Activated CD4-positive, alpha-beta memory T cell treated with anti-CD3 and anti-CD28 coated beads, Interleukin-2, amount 10 ng/mL, durations not matched to agents 7 days and 5 days (primary cell): ENCODE results near the gene LUZP1. TPM values are rescaled to one million over a fixed set of nuclear protein-coding genes. Genes with fewer than 3 reads are reported as not detected.

Experiments
- CTCF ChIA-PET: fragments of 350-600 bp; sonication (Branson Sonifier 250); formaldehyde crosslinking; loops from one replicate; lab custom pipeline; 2021; ENCODE audit warnings: antibody characterized with exemption, inconsistent platforms; lab: Charles Lee
- POLR2A ChIA-PET: fragments of 350-600 bp; sonication (Branson Sonifier 250); formaldehyde crosslinking; loops from one replicate; lab custom pipeline; 2021; ENCODE audit warnings: antibody characterized with exemption; lab: Charles Lee
- DNase-seq: peaks from one replicate; pipeline ENCODE4 v3.0.0-alpha.2; 2020
- H3K27ac Mint-ChIP-seq: one replicate; pipeline ENCODE4 v1.8.0; 2021; ENCODE audit warnings: mild to moderate bottlenecking, mixed read lengths
- H3K27me3 Mint-ChIP-seq: one replicate; pipeline ENCODE4 v1.8.0; 2021; ENCODE audit warnings: mixed read lengths
- H3K36me3 Mint-ChIP-seq: one replicate; pipeline ENCODE4 v1.8.0; 2021; ENCODE audit warnings: low read depth, mixed read lengths
- H3K4me1 Mint-ChIP-seq: one replicate; pipeline ENCODE4 v1.8.0; 2021; ENCODE audit warnings: mixed read lengths
- H3K4me3 Mint-ChIP-seq: one replicate; pipeline ENCODE4 v1.8.0; 2021; ENCODE audit warnings: mild to moderate bottlenecking, mixed read lengths
- H3K9me3 Mint-ChIP-seq: one replicate; pipeline ENCODE4 v1.8.0; 2021; ENCODE audit warnings: mixed read lengths
- total RNA-seq, 2 experiments: library from RNA; stranded (reverse); gene quantifications; one replicate each; pipeline ENCODE4 v1.2.3, GENCODE V29; 2021

LUZP1 gene
- total RNA-seq, 2 experiments from 2014 or later, result 19.4 to 21.8 TPM

GRCh38 chr1:23140940-23141596, 27.6 kb downstream of the LUZP1 start:
- no peaks in the 10 kb centered on the region for H3K27me3 Mint-ChIP-seq
- H3K27ac Mint-ChIP-seq, result no peak overlapping the region
- no peak overlapping the region for H3K4me3 Mint-ChIP-seq
- ChIA-PET POLR2A (interaction anchor here (0.7 to 1.0 kb wide), 3 partner anchors 14 to 31 kb away, joined by 3 read pairs; no protein-coding TSS in a partner anchor), CTCF (interaction anchor here (1.0 kb wide), 1 partner anchor 44 kb away, joined by 3 read pairs; no protein-coding TSS in a partner anchor)
- H3K4me1 Mint-ChIP-seq, result no peaks in the 10 kb centered on the region
- no peaks in the 10 kb centered on the region for H3K36me3 Mint-ChIP-seq
- no peak for DNase-seq
- H3K9me3 Mint-ChIP-seq, result no peaks in the 10 kb centered on the region

- CTCF ChIA-PET, result interaction anchor here (0.8 to 1.9 kb wide), 3 partner anchors 13 to 49 kb away, joined by 3 to 6 read pairs (median 5); no protein-coding TSS in a partner anchor
- Mint-ChIP-seq H3K27me3 (no peaks in the 10 kb centered on the region), H3K4me3 (no peak overlapping the region), H3K9me3 (no peaks in the 10 kb centered on the region), H3K4me1 (peaks cover 3% of the 10 kb centered on the region), H3K27ac (no peak overlapping the region), H3K36me3 (peaks cover 2% of the 10 kb centered on the region)
- no peak for DNase-seq
- POLR2A ChIA-PET, result interaction anchor here (1.0 kb wide), 1 partner anchor 9 kb away, joined by 3 read pairs; no protein-coding TSS in a partner anchor
Measured at GRCh38 chr1:23135268-23135667, 33.4 kb downstream of the LUZP1 start.

GRCh38 chr1:23134055-23134454, 34.6 kb downstream of the LUZP1 start:
- Mint-ChIP-seq H3K36me3 (peaks cover 2% of the 10 kb centered on the region), H3K27ac (no peak overlapping the region), H3K27me3 (no peaks in the 10 kb centered on the region), H3K9me3 (no peaks in the 10 kb centered on the region), H3K4me3 (no peak overlapping the region), H3K4me1 (peaks cover 3% of the 10 kb centered on the region)
- ChIA-PET POLR2A (no interaction called here), CTCF (interaction anchor here (1.9 kb wide), 1 partner anchor 15 kb away, joined by 5 read pairs; no protein-coding TSS in a partner anchor)
- DNase-seq, result no peak

- ChIA-PET POLR2A (no interaction called here), CTCF (interaction anchor here (1.9 kb wide), 1 partner anchor 15 kb away, joined by 5 read pairs; no protein-coding TSS in a partner anchor)
- Mint-ChIP-seq H3K27ac (no peak overlapping the region), H3K4me3 (no peak overlapping the region), H3K9me3 (no peaks in the 10 kb centered on the region), H3K4me1 (peaks cover 3% of the 10 kb centered on the region), H3K36me3 (peaks cover 2% of the 10 kb centered on the region), H3K27me3 (no peaks in the 10 kb centered on the region)
- DNase-seq, result no peak
Measured at GRCh38 chr1:23133587-23133986, 35.1 kb downstream of the LUZP1 start.

- Mint-ChIP-seq H3K9me3 (no peaks in the 10 kb centered on the region), H3K4me1 (peaks cover 3% of the 10 kb centered on the region), H3K4me3 (no peak overlapping the region), H3K36me3 (peaks cover 2% of the 10 kb centered on the region), H3K27me3 (no peaks in the 10 kb centered on the region), H3K27ac (no peak overlapping the region)
- ChIA-PET CTCF (interaction anchor here (1.5 to 2.5 kb wide), 2 partner anchors 33 to 52 kb away, joined by 6 to 10 read pairs; no protein-coding TSS in a partner anchor), POLR2A (interaction anchor here (1.1 kb wide), 1 partner anchor 12 kb away, joined by 6 read pairs; no protein-coding TSS in a partner anchor)
- no peak for DNase-seq
Measured at GRCh38 chr1:23132033-23132432, 36.6 kb downstream of the LUZP1 start.

GRCh38 chr1:23129846-23130245, 38.8 kb downstream of the LUZP1 start:
- Mint-ChIP-seq H3K27ac (no peak overlapping the region), H3K4me1 (peaks cover 17% of the 10 kb centered on the region), H3K36me3 (peaks cover 2% of the 10 kb centered on the region), H3K4me3 (no peak overlapping the region), H3K9me3 (no peaks in the 10 kb centered on the region), H3K27me3 (no peaks in the 10 kb centered on the region)
- CTCF ChIA-PET, result no interaction called here
- DNase-seq, result no peak
- POLR2A ChIA-PET, result no interaction called here

- no peaks in the 10 kb centered on the region for H3K27me3 Mint-ChIP-seq
- no peak overlapping the region for H3K27ac Mint-ChIP-seq
- no peak for DNase-seq
- H3K4me3 Mint-ChIP-seq, result no peak overlapping the region
- no peaks in the 10 kb centered on the region for H3K9me3 Mint-ChIP-seq
- ChIA-PET CTCF (interaction anchor here (1.1 to 1.2 kb wide), 2 partner anchors 58 to 65 kb away, joined by 3 to 4 read pairs; no protein-coding TSS in a partner anchor), POLR2A (no interaction called here)
- H3K36me3 Mint-ChIP-seq, result peaks cover 2% of the 10 kb centered on the region
- H3K4me1 Mint-ChIP-seq, result peaks cover 28% of the 10 kb centered on the region
Measured at GRCh38 chr1:23126801-23127200, 41.9 kb downstream of the LUZP1 start.

GRCh38 chr1:23126200-23126599, 42.5 kb downstream of the LUZP1 start:
- ChIA-PET CTCF (interaction anchor here (1.1 kb wide), 1 partner anchor 58 kb away, joined by 4 read pairs; no protein-coding TSS in a partner anchor), POLR2A (interaction anchor here (1.0 kb wide), 1 partner anchor 26 kb away, joined by 3 read pairs; no protein-coding TSS in a partner anchor)
- Mint-ChIP-seq H3K9me3 (no peaks in the 10 kb centered on the region), H3K4me1 (peaks cover 28% of the 10 kb centered on the region), H3K27me3 (no peaks in the 10 kb centered on the region), H3K36me3 (peaks cover 1% of the 10 kb centered on the region), H3K4me3 (no peak overlapping the region), H3K27ac (no peak overlapping the region)
- no peak for DNase-seq

- no peak overlapping the region for H3K4me3 Mint-ChIP-seq
- H3K9me3 Mint-ChIP-seq, result no peaks in the 10 kb centered on the region
- no peaks in the 10 kb centered on the region for H3K27me3 Mint-ChIP-seq
- ChIA-PET POLR2A (interaction anchor here (0.6 to 1.0 kb wide), 2 partner anchors 22 to 27 kb away, joined by 3 read pairs; no protein-coding TSS in a partner anchor), CTCF (interaction anchor here (1.0 to 1.7 kb wide), 2 partner anchors 39 to 60 kb away, joined by 3 to 6 read pairs; no protein-coding TSS in a partner anchor)
- DNase-seq, result no peak
- peaks cover 32% of the 10 kb centered on the region for H3K4me1 Mint-ChIP-seq
- no peaks in the 10 kb centered on the region for H3K36me3 Mint-ChIP-seq
- no peak overlapping the region for H3K27ac Mint-ChIP-seq
Measured at GRCh38 chr1:23125489-23125888, 43.2 kb downstream of the LUZP1 start.

GRCh38 chr1:23124259-23125026, 44.2 kb downstream of the LUZP1 start:
- no peaks in the 10 kb centered on the region for H3K36me3 Mint-ChIP-seq
- H3K27ac Mint-ChIP-seq, result no peak overlapping the region
- ChIA-PET POLR2A (no interaction called here), CTCF (interaction anchor here (1.0 to 1.7 kb wide), 4 partner anchors 25 to 61 kb away, joined by 3 to 6 read pairs (median 4); no protein-coding TSS in a partner anchor)
- H3K9me3 Mint-ChIP-seq, result no peaks in the 10 kb centered on the region
- H3K27me3 Mint-ChIP-seq, result no peaks in the 10 kb centered on the region
- DNase-seq, result no peak
- no peak overlapping the region for H3K4me3 Mint-ChIP-seq
- peaks cover 38% of the 10 kb centered on the region for H3K4me1 Mint-ChIP-seq

- H3K27ac Mint-ChIP-seq, result no peak overlapping the region
- no peaks in the 10 kb centered on the region for H3K27me3 Mint-ChIP-seq
- no peak overlapping the region for H3K4me3 Mint-ChIP-seq
- POLR2A ChIA-PET, result no interaction called here
- CTCF ChIA-PET, result interaction anchor here (0.6 to 2.0 kb wide), 5 partner anchors 12 to 62 kb away, joined by 3 to 8 read pairs (median 5); no protein-coding TSS in a partner anchor
- no peaks in the 10 kb centered on the region for H3K36me3 Mint-ChIP-seq
- H3K9me3 Mint-ChIP-seq, result no peaks in the 10 kb centered on the region
- peaks cover 48% of the 10 kb centered on the region for H3K4me1 Mint-ChIP-seq
- no peak for DNase-seq
Measured at GRCh38 chr1:23123528-23123927, 45.1 kb downstream of the LUZP1 start.

GRCh38 chr1:23122796-23123195, 45.9 kb downstream of the LUZP1 start:
- Mint-ChIP-seq H3K36me3 (no peaks in the 10 kb centered on the region), H3K27me3 (no peaks in the 10 kb centered on the region), H3K27ac (no peak overlapping the region), H3K9me3 (no peaks in the 10 kb centered on the region), H3K4me1 (peaks cover 51% of the 10 kb centered on the region), H3K4me3 (no peak overlapping the region)
- no peak for DNase-seq
- POLR2A ChIA-PET, result no interaction called here
- CTCF ChIA-PET, result interaction anchor here (2.0 kb wide), 1 partner anchor 61 kb away, joined by 8 read pairs; no protein-coding TSS in a partner anchor
